ENCODE measurements around the gene ALDH1A3. TPM values are rescaled to one million over a fixed set of nuclear protein-coding genes. Genes with fewer than 3 reads are reported as not detected.

The ALDH1A3 gene
- total and polyA plus RNA-seq, 7 experiments from 2014 or later: not detected

DNA sequence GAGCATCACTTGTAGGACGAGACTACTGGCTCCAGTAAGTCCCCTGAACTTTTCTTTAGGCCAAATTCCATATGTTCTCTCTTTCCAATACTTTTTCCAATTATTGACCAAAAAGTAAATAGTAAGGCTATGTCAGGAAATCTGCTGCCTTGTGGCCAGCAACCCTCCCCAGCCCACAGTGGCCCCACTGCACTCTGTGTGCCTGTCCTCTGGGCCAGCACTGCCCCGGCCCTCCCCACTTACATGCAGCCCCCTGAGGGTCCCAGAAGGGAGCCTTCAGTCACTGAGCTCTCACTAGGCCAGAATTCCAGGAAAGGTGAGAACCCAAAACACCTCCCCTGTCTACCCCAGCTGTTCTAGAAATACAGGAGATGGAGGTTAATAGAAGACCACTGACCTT, 21.3 kb upstream of the ALDH1A3 start:
- Histone ChIP-seq H3K9me3 (ENCODE audit: control insufficient read depth in 2 of 3, low read length in 3 of 3) (no peaks in the 10 kb centered on the region), H3K27me3 (ENCODE audit: control insufficient read depth in 2 of 2, insufficient read depth in 2 of 2, low read length in 2 of 2) (no peaks in the 10 kb centered on the region), H3K4me1 (ENCODE audit: control insufficient read depth in 2 of 2, insufficient read depth in 2 of 2, low read length in 2 of 2) (no peaks in the 10 kb centered on the region), H3K36me3 (ENCODE audit: control insufficient read depth in 2 of 3, insufficient read depth in 3 of 3, low read length in 3 of 3) (no peaks in the 10 kb centered on the region), H3K4me3 (ENCODE audit: low read length) (no peak overlapping the region), H3K27ac (ENCODE audit: low read depth, low read length) (no peak overlapping the region)
- CTCF ChIA-PET: no interaction called here
- Mint-ChIP-seq H3K27ac (no peak overlapping the region), H3K9me3 (peaks cover 0 to 12% (median 0%) of the 10 kb centered on the region in 11 donors), H3K27me3 (peaks cover 0 to 9% (median 2%) of the 10 kb centered on the region in 5 donors), H3K4me3 (no peak overlapping the region), H3K36me3 (peaks cover 0 to 6% (median 0%) of the 10 kb centered on the region in 5 donors), H3K4me1 (no peaks in the 10 kb centered on the region)
- intact Hi-C loops (cut with micrococcal nuclease): no loop called here
- no peak for ATAC-seq
- POLR2A ChIA-PET: no interaction called here
- no peak for DNase-seq

DNA sequence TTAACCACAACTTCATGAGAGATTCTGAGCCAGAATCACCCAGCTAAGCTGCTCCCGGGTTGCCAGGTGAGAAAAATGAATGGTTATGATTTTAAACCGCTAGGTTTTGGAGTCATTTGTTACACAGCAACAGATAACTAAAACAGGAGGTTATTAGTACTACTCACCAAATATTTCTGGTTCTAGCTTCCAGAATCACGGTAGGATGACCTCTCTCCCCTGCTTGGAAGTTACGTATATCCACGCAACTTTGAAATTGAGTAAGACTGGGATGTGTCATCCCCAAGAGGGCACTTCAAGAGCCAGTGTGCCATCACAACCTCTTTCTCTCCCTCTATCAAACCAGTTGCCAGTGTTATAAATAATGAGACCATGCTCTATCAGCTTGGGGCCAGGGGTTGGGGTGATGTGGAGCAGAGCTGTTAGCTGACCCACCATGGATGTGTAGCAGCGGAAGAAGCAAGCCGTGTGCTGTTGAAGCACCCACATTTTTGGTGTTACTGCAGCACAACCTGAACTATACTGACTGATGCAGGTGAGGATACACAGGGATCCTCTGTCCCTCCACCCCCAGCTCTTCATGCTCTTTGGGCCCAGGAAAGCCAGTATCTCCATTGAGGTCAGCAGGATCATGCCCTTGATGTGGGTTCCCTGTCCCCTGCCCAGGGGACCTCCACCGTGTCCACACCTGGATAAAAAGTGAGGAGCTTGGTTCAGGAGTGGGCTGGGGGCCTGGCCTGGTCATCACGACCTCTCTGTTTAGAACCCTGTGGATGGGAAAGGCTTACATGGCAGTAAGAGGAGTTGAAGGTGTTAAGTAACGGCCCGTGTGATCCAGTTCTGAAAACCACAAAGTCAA, 19.4 kb upstream of the ALDH1A3 start:
- Histone ChIP-seq H3K27me3 (ENCODE audit: control insufficient read depth in 2 of 2, insufficient read depth in 2 of 2, low read length in 2 of 2) (no peaks in the 10 kb centered on the region), H3K36me3 (ENCODE audit: control insufficient read depth in 2 of 3, insufficient read depth in 3 of 3, low read length in 3 of 3) (no peaks in the 10 kb centered on the region), H3K9me3 (ENCODE audit: control insufficient read depth in 2 of 3, low read length in 3 of 3) (no peaks in the 10 kb centered on the region), H3K4me1 (ENCODE audit: control insufficient read depth in 2 of 2, insufficient read depth in 2 of 2, low read length in 2 of 2) (no peaks in the 10 kb centered on the region), H3K27ac (ENCODE audit: low read depth, low read length) (no peak overlapping the region), H3K4me3 (ENCODE audit: low read length) (no peak overlapping the region)
- DNase-seq: no peak
- Mint-ChIP-seq H3K4me1 (no peaks in the 10 kb centered on the region), H3K4me3 (no peak overlapping the region), H3K9me3 (peaks cover 0 to 12% (median 0%) of the 10 kb centered on the region in 11 donors), H3K36me3 (peaks cover 0 to 6% (median 0%) of the 10 kb centered on the region in 5 donors), H3K27ac (no peak overlapping the region), H3K27me3 (peaks cover 4 to 17% (median 9%) of the 10 kb centered on the region in 5 donors)
- intact Hi-C loops (cut with micrococcal nuclease): no loop called here
- ChIA-PET POLR2A (no interaction called here), CTCF (no interaction called here)
- no peak for ATAC-seq

DNA sequence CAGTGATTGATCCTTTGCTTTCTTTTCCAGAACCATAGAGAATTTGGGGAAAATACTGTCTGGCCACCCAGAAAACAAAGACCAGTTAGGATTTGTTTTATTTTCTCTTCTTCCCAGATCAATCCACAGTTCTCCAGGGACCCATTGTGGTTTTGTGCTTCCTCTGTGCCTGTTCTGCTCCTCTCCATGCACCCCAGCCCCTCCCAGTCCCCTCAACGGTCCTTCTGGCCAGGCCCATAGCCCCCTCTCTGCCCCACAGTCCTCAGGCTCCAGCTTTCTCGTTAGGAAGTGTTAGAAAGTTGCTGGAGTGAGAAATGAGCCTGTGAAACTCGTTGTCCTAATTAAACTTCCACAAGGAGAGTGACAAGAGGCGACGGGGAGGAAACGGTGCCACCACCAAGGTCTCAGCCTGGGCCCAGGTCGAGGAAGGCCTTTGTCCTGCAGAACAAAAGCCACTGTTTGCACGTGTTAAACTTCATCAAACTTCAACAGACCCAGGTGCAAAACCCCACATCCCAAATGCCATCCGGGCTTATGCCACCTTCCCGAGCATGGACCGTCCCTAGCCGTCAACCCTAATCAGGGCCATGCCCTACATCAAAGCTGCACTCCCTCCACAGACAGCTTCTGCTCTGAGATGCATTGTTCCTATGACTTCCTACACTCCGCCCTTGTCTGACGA, 18.7 kb upstream of the ALDH1A3 start:
- intact Hi-C loops (cut with micrococcal nuclease): no loop called here
- H3K4me3 Mint-ChIP-seq: no peak overlapping the region

DNA sequence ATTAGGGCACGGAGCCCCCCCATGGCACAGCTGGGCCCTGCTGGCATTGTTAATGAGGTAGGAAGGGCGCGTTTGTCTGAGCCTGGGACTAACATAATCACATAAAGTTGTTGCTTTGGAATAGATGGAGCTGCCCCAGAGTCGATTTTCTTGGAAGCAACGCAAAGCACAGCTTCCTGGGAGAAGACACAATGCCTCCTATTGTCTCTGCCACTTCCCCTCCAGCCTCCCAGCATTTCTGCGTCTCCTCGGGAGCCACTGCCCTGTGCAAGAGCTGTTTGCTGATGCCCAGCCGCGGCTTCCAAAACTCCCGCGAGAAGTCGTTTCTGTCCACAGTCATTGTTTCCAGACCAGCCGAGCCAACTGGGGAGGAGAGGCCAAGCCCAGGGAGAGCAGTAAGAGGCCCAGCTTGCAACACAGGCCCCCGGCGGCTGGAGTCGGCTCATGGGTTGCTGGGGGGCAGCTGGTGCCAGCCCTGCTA, 18.1 kb upstream of the ALDH1A3 start:
- Mint-ChIP-seq H3K27me3 (peaks cover 0 to 20% (median 13%) of the 10 kb centered on the region in 5 donors), H3K9me3 (peaks cover 0 to 12% (median 0%) of the 10 kb centered on the region in 11 donors), H3K4me1 (no peaks in the 10 kb centered on the region), H3K4me3 (no peak overlapping the region), H3K27ac (no peak overlapping the region), H3K36me3 (peaks cover 0 to 6% (median 0%) of the 10 kb centered on the region in 5 donors)
- ChIA-PET POLR2A (no interaction called here), CTCF (no interaction called here)
- no peaks in the 10 kb centered on the region for H3K4me1 ChIP-seq (ENCODE audit: control insufficient read depth in 2 of 2, insufficient read depth in 2 of 2, low read length in 2 of 2)
- H3K9me3 ChIP-seq (ENCODE audit: control insufficient read depth in 2 of 3, low read length in 3 of 3): no peaks in the 10 kb centered on the region
- no peak overlapping the region for H3K27ac ChIP-seq (ENCODE audit: low read depth, low read length)
- ATAC-seq (no peak), DNase-seq (no peak)
- H3K4me3 ChIP-seq (ENCODE audit: low read length): no peak overlapping the region
- no peaks in the 10 kb centered on the region for H3K36me3 ChIP-seq (ENCODE audit: control insufficient read depth in 2 of 3, insufficient read depth in 3 of 3, low read length in 3 of 3)
- intact Hi-C loops (cut with micrococcal nuclease): no loop called here
- no peaks in the 10 kb centered on the region for H3K27me3 ChIP-seq (ENCODE audit: control insufficient read depth in 2 of 2, insufficient read depth in 2 of 2, low read length in 2 of 2)

More for the DNA sequence above, 18.7 kb upstream of the ALDH1A3 start:
- Mint-ChIP-seq H3K4me1 (no peaks in the 10 kb centered on the region), H3K36me3 (peaks cover 0 to 6% (median 0%) of the 10 kb centered on the region in 5 donors), H3K9me3 (peaks cover 0 to 12% (median 0%) of the 10 kb centered on the region in 11 donors), H3K27me3 (peaks cover 4 to 20% (median 13%) of the 10 kb centered on the region in 5 donors), H3K27ac (no peak overlapping the region)
- CTCF ChIA-PET: no interaction called here
- Histone ChIP-seq H3K9me3 (ENCODE audit: control insufficient read depth in 2 of 3, low read length in 3 of 3) (no peaks in the 10 kb centered on the region), H3K27me3 (ENCODE audit: control insufficient read depth in 2 of 2, insufficient read depth in 2 of 2, low read length in 2 of 2) (no peaks in the 10 kb centered on the region), H3K36me3 (ENCODE audit: control insufficient read depth in 2 of 3, insufficient read depth in 3 of 3, low read length in 3 of 3) (no peaks in the 10 kb centered on the region), H3K4me3 (ENCODE audit: low read length) (no peak overlapping the region), H3K4me1 (ENCODE audit: control insufficient read depth in 2 of 2, insufficient read depth in 2 of 2, low read length in 2 of 2) (no peaks in the 10 kb centered on the region), H3K27ac (ENCODE audit: low read depth, low read length) (no peak overlapping the region)
- ATAC-seq: no peak
- no peak for DNase-seq
- POLR2A ChIA-PET: no interaction called here

DNA sequence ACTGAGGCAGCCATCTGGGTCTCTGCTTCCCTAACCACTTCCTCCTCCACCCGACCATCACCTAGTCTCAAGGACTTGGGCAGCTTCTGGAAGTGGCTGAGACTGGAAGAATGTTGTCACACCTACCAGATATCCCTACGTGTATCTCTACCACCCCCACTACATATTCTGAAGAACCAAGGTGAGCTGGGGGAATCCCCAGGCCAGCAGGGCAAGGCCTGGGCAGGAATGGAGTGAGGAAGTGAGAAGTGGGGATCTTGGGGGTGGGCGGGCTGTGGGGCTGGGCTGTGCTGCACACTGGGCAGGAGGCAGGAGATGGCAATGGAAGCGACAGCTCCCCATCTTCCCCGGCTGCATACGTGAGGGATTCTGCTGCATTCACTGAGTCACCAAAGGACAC, 17.5 kb upstream of the ALDH1A3 start:
- CTCF ChIA-PET: no interaction called here
- Histone ChIP-seq H3K27me3 (ENCODE audit: control insufficient read depth in 2 of 2, insufficient read depth in 2 of 2, low read length in 2 of 2) (no peaks in the 10 kb centered on the region), H3K9me3 (ENCODE audit: control insufficient read depth in 2 of 3, low read length in 3 of 3) (no peaks in the 10 kb centered on the region), H3K36me3 (ENCODE audit: control insufficient read depth in 2 of 3, insufficient read depth in 3 of 3, low read length in 3 of 3) (no peaks in the 10 kb centered on the region), H3K27ac (ENCODE audit: low read depth, low read length) (no peak overlapping the region), H3K4me3 (ENCODE audit: low read length) (no peak overlapping the region), H3K4me1 (ENCODE audit: control insufficient read depth in 2 of 2, insufficient read depth in 2 of 2, low read length in 2 of 2) (no peaks in the 10 kb centered on the region)
- peaks cover 0 to 12% (median 0%) of the 10 kb centered on the region in 11 donors for H3K9me3 Mint-ChIP-seq
- intact Hi-C loops (cut with micrococcal nuclease): no loop called here
- H3K27ac Mint-ChIP-seq: no peak overlapping the region
- H3K36me3 Mint-ChIP-seq: peaks cover 0 to 6% (median 0%) of the 10 kb centered on the region in 5 donors
- H3K27me3 Mint-ChIP-seq: peaks cover 0 to 17% (median 13%) of the 10 kb centered on the region in 5 donors
- POLR2A ChIA-PET: no interaction called here
- ATAC-seq: no peak
- DNase-seq: no peak
- H3K4me1 Mint-ChIP-seq: no peaks in the 10 kb centered on the region
- H3K4me3 Mint-ChIP-seq: no peak overlapping the region

DNA sequence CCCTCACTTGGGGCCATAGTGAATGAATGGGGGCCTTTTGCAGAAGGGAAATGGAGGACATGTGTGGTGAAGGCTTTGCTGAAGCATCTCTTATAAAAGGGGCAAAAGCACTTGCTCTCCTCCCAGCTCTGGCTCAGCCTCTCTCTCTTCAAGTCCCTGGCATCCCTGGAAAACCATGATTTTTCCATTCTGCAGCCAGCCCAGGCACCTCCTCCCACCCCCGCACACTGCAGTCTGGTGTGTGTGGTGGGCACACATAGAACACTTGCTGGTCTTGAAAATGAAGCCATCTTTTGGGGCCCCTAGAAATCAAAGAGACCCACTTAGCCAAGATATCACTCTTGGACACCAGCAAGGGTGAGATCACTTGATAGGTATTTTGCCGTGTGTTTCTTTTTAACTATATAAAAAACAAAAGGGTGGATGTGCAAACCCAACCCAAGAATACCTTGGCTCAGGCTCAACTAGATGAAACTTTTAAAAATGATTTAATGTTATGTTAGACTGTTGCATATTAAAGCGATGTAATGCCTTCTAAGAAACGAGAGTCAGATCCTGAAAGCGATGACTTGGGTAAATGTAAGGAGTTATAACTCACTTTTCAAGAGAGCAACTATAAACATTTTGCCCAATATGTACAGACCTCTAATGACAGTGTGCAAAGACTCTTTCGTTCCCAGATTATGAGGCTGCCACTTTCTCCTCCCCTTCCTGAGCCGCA, 16.4 kb upstream of the ALDH1A3 start:
- CTCF ChIA-PET: no interaction called here
- ATAC-seq (no peak), DNase-seq (no peak)
- H3K4me1 ChIP-seq (ENCODE audit: control insufficient read depth in 2 of 2, insufficient read depth in 2 of 2, low read length in 2 of 2): no peaks in the 10 kb centered on the region
- H3K36me3 ChIP-seq (ENCODE audit: control insufficient read depth in 2 of 3, insufficient read depth in 3 of 3, low read length in 3 of 3): no peaks in the 10 kb centered on the region
- intact Hi-C loops (cut with micrococcal nuclease): no loop called here
- H3K27me3 ChIP-seq (ENCODE audit: control insufficient read depth in 2 of 2, insufficient read depth in 2 of 2, low read length in 2 of 2): no peaks in the 10 kb centered on the region
- Mint-ChIP-seq H3K36me3 (peaks cover 0 to 6% (median 0%) of the 10 kb centered on the region in 5 donors), H3K4me3 (no peak overlapping the region), H3K4me1 (no peaks in the 10 kb centered on the region), H3K27ac (no peak overlapping the region), H3K27me3 (peaks cover 0 to 17% (median 11%) of the 10 kb centered on the region in 5 donors), H3K9me3 (peaks cover 0 to 12% (median 0%) of the 10 kb centered on the region in 11 donors)
- POLR2A ChIA-PET: no interaction called here
- no peak overlapping the region for H3K4me3 ChIP-seq (ENCODE audit: low read length)
- no peak overlapping the region for H3K27ac ChIP-seq (ENCODE audit: low read depth, low read length)
- no peaks in the 10 kb centered on the region for H3K9me3 ChIP-seq (ENCODE audit: control insufficient read depth in 2 of 3, low read length in 3 of 3)

Measured in naive thymus-derived CD4-positive, alpha-beta T cell (primary cell).